ENCODE data around the gene PPA2.

Gene PPA2

DNA sequence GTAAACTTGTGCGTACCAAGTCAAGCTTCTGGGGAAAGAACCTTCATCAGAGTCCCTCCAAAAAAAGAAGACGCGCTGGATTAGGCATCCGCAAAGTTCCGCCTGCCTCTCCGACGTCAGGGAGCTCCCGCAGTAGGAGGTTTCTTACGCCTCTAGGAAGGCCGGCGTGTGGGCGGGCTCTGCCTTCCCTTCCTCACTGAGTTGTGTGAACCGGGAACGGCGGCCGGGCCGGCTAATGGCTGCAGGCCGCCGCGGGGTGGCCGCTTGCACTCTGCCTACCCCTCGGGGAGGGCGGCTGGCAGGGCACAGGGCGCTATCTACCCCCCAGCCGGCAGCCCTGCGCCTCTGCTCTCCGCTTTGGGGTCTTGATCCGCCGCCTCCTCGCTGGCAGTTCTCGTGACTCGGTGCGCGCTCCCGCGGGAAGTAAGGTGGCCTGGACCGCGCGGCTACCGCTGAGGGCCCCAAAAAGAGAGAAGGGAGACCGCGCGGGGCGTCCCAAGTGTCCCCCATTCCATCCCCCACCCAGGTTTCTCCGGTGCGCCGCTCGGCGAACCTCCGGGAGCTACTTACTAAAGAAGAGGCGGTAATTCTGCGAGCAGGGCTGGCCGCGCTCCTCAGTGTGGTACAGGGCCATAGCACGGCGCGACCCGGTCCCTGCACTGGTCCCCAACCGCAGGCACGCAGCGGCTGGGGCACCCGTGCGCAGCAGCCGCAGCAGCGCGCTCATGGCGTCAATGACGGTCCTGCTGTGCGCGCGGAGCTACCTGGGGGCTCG is at the start of gene PPA2:
Gene PPA2 (minus strand): TSS at position 739 of the 775 bp plus-strand sequence. CDS start 12 bp downstream, at position 727.
- Histone ChIP-seq H3K36me3 (ENCODE audit: insufficient read depth, low read length) (no peaks in the 10 kb centered on the region), H3K9ac (ENCODE audit: low read length) (peak within 1 kb of the TSS; percentile 80), H3K9me2 (ENCODE audit: low read depth, low read length) (no peaks in the 10 kb centered on the region), H3K9me3 (ENCODE audit: low read length) (no peaks in the 10 kb centered on the region), H3K27ac (ENCODE audit: low read depth, low read length, poor library complexity, severe bottlenecking) (peak within 1 kb of the TSS; percentile 81), H3K4me3 (ENCODE audit: low read depth, low read length, poor library complexity, severe bottlenecking) (peak within 1 kb of the TSS; percentile 92), H3K4me2 (ENCODE audit: low read length) (peak within 1 kb of the TSS; percentile 76), H4K20me1 (ENCODE audit: insufficient read depth, low read length) (no peaks in the 10 kb centered on the region), H3K79me2 (ENCODE audit: insufficient read depth, low read length) (peaks cover 41% of the 10 kb centered on the region), H3K27me3 (ENCODE audit: insufficient read depth, low read length) (no peaks in the 10 kb centered on the region), H3F3A (ENCODE audit: insufficient read depth, low read length) (no peaks in the 10 kb centered on the region), H3K4me1 (ENCODE audit: insufficient read depth, low read length, severe bottlenecking) (peaks cover 28% of the 10 kb centered on the region), H2AFZ (ENCODE audit: low read length) (0 out of 2 replicates have a peak within 1 kb of the TSS, but pooled peaks have one; percentile 38)
- TF ChIP-seq EZH2 (IDR thresholded peaks at IDR 0.05; ENCODE audit: borderline replicate concordance, low read length): no peak
- TF ChIP-seq, protein P1, sequence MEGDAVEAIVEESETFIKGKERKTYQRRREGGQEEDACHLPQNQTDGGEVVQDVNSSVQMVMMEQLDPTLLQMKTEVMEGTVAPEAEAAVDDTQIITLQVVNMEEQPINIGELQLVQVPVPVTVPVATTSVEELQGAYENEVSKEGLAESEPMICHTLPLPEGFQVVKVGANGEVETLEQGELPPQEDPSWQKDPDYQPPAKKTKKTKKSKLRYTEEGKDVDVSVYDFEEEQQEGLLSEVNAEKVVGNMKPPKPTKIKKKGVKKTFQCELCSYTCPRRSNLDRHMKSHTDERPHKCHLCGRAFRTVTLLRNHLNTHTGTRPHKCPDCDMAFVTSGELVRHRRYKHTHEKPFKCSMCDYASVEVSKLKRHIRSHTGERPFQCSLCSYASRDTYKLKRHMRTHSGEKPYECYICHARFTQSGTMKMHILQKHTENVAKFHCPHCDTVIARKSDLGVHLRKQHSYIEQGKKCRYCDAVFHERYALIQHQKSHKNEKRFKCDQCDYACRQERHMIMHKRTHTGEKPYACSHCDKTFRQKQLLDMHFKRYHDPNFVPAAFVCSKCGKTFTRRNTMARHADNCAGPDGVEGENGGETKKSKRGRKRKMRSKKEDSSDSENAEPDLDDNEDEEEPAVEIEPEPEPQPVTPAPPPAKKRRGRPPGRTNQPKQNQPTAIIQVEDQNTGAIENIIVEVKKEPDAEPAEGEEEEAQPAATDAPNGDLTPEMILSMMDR (IDR thresholded peaks at IDR 0.05; ENCODE audit: low read length): no peak

DNA sequence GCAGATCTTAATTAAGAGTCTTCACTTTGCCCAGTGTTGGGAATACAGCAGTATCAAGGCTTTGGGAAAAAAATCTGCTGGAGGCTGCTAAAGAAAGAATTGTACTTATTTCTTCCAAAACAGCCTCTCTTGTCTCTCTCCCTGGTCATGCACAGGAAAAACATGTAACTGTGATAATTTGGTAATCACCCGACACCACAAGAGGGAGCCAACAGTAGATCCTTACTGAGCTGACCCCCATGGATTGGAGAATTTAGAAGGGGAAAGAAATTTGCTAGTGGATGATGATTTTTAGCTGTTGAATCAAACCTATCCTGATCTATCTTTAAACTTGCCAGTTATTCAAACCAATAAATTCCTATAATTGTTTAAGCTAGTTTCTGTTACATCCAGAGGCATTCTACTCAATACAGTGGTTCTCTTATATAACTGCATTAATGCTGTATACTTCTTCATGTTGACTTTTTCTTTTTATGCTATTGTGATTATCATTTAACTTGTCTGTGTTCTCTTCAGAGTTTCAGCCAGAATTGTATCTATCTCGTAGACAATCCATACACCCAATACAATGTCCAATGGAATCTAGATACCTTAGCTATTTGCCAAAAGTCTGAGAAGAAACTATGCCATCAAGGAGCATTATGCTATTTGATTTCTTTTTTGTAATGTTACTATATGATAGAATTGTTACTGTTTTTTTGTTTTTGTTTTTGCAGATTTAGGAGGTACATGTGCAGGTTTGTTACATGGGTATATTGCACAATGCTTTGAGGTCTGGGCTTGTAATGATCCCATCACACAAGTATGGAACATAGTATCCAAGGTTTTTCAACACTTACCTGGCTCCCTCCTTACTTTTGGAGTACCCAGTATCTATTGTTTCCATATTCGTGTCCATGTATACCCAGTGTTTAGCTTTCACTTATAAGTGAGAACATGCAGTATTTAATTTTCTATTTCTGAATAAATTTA is 47.2 kb upstream of the PPA2 start:
- H2AFZ ChIP-seq (ENCODE audit: low read length): no peak overlapping the region
- no peak overlapping the region for H3K9ac ChIP-seq (ENCODE audit: low read length)
- no peaks in the 10 kb centered on the region for H3K36me3 ChIP-seq (ENCODE audit: insufficient read depth, low read length)
- H3K27ac ChIP-seq (ENCODE audit: low read depth, low read length, poor library complexity, severe bottlenecking): no peak overlapping the region
- no peaks in the 10 kb centered on the region for H3K27me3 ChIP-seq (ENCODE audit: insufficient read depth, low read length)
- H3K4me2 ChIP-seq (ENCODE audit: low read length): no peak overlapping the region
- no peaks in the 10 kb centered on the region for H4K20me1 ChIP-seq (ENCODE audit: insufficient read depth, low read length)
- no peaks in the 10 kb centered on the region for H3K9me2 ChIP-seq (ENCODE audit: low read depth, low read length)
- no peaks in the 10 kb centered on the region for H3F3A ChIP-seq (ENCODE audit: insufficient read depth, low read length)
- H3K79me2 ChIP-seq (ENCODE audit: insufficient read depth, low read length): no peaks in the 10 kb centered on the region
- TF ChIP-seq, protein P1 (IDR thresholded peaks at IDR 0.05; ENCODE audit: low read length): peak; percentile 87
- no peak for TF ChIP-seq EZH2 (IDR thresholded peaks at IDR 0.05; ENCODE audit: borderline replicate concordance, low read length)
- no peaks in the 10 kb centered on the region for H3K9me3 ChIP-seq (ENCODE audit: low read length)
- no peak overlapping the region for H3K4me3 ChIP-seq (ENCODE audit: low read depth, low read length, poor library complexity, severe bottlenecking)
- no peaks in the 10 kb centered on the region for H3K4me1 ChIP-seq (ENCODE audit: insufficient read depth, low read length, severe bottlenecking)

DNA sequence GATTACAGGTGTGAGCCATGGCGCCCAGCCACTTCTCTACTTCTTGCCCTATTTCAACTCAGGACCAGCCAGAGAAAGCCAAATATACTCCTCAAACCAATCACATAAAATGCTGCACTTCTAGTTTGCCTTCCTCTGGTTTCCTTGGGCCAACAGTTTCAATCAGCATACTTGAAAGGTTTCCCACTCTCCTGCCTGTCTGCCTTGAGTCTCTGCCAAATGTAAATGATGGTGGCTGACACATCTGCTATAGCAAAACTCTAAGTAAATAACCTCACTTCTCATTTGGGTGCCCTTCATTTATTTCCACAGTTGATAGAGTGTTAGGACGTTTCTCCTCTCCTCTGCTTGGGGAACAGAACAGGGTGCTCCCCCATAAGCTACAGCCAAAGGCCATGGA is 36.4 kb upstream of the PPA2 start:
- no peaks in the 10 kb centered on the region for H3K79me2 ChIP-seq (ENCODE audit: insufficient read depth, low read length)
- H3K4me1 ChIP-seq (ENCODE audit: insufficient read depth, low read length, severe bottlenecking): no peaks in the 10 kb centered on the region
- no peak overlapping the region for H3K4me2 ChIP-seq (ENCODE audit: low read length)
- H3K9me2 ChIP-seq (ENCODE audit: low read depth, low read length): no peaks in the 10 kb centered on the region
- TF ChIP-seq EZH2 (IDR thresholded peaks at IDR 0.05; ENCODE audit: borderline replicate concordance, low read length): no peak
- TF ChIP-seq, protein P1 (IDR thresholded peaks at IDR 0.05; ENCODE audit: low read length): no peak
- no peaks in the 10 kb centered on the region for H4K20me1 ChIP-seq (ENCODE audit: insufficient read depth, low read length)
- no peaks in the 10 kb centered on the region for H3K9me3 ChIP-seq (ENCODE audit: low read length)
- H3F3A ChIP-seq (ENCODE audit: insufficient read depth, low read length): no peaks in the 10 kb centered on the region
- no peaks in the 10 kb centered on the region for H3K27me3 ChIP-seq (ENCODE audit: insufficient read depth, low read length)
- H3K27ac ChIP-seq (ENCODE audit: low read depth, low read length, poor library complexity, severe bottlenecking): no peak overlapping the region
- no peak overlapping the region for H3K4me3 ChIP-seq (ENCODE audit: low read depth, low read length, poor library complexity, severe bottlenecking)
- no peak overlapping the region for H3K9ac ChIP-seq (ENCODE audit: low read length)
- H2AFZ ChIP-seq (ENCODE audit: low read length): no peak overlapping the region
- no peaks in the 10 kb centered on the region for H3K36me3 ChIP-seq (ENCODE audit: insufficient read depth, low read length)

Data from OCI-LY1 (cell line).